WTC11 (cell line): ENCODE measurements around the gene IL20RA.

Experiments used
- CREM ChIP-seq: sonication (generic); formaldehyde crosslinking; IDR thresholded peaks from 2 replicates; pipeline ENCODE4 v1.8.1; 2022; ENCODE audit warnings: mild to moderate bottlenecking, missing genetic modification reagents, moderate library complexity
- ELF4 ChIP-seq: sonication (generic); formaldehyde crosslinking; IDR thresholded peaks from 2 replicates; pipeline ENCODE4 v1.8.1; 2022; ENCODE audit warnings: low read depth, mild to moderate bottlenecking, moderate library complexity, missing genetic modification reagents
- SP1 ChIP-seq: sonication (generic); formaldehyde crosslinking; conservative IDR thresholded peaks from 2 replicates; pipeline ENCODE4 v1.8.1; 2022; ENCODE audit warnings: missing genetic modification reagents
- TP53 ChIP-seq: sonication (generic); formaldehyde crosslinking; IDR thresholded peaks from 2 replicates; pipeline ENCODE4 v1.8.1; 2023; ENCODE audit warnings: mild to moderate bottlenecking, missing genetic modification reagents
- TF ChIP-seq, protein P1 (sequence below): fragments of 200-600 bp; IDR thresholded peaks from 2 replicates; pipeline ENCODE4 v1.8.0; 2022; ENCODE audit warnings: antibody characterized with exemption
- TF ChIP-seq, protein P2 (sequence below): sonication (generic); formaldehyde crosslinking; IDR thresholded peaks from 2 replicates; pipeline ENCODE4 v1.8.1; 2022; ENCODE audit warnings: mild to moderate bottlenecking, moderate library complexity, missing genetic modification reagents

DNA sequence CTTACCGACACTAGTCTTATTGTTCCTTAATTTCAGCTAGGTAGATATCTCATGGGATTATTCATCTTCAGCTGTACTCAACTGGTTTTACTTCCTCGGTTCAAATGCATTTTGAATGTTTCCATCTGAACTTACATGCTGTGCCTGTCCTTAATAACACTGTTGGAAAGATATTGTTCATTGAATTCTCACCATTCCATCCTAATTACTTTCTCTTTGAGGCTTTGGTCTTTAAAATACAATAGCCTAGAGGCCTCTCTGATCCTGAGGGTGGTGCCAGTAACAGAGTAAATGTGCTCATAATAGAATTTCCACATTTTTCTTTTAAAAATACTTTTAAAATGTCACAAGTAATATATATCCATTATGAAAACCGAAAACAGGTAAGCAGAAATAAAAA lies 54.0 kb downstream of the IL20RA start:
- TF ChIP-seq, protein P1, sequence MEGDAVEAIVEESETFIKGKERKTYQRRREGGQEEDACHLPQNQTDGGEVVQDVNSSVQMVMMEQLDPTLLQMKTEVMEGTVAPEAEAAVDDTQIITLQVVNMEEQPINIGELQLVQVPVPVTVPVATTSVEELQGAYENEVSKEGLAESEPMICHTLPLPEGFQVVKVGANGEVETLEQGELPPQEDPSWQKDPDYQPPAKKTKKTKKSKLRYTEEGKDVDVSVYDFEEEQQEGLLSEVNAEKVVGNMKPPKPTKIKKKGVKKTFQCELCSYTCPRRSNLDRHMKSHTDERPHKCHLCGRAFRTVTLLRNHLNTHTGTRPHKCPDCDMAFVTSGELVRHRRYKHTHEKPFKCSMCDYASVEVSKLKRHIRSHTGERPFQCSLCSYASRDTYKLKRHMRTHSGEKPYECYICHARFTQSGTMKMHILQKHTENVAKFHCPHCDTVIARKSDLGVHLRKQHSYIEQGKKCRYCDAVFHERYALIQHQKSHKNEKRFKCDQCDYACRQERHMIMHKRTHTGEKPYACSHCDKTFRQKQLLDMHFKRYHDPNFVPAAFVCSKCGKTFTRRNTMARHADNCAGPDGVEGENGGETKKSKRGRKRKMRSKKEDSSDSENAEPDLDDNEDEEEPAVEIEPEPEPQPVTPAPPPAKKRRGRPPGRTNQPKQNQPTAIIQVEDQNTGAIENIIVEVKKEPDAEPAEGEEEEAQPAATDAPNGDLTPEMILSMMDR = no peak
- no peak for TF ChIP-seq ELF4 (CRISPR knock-in tag)
- no peak for TF ChIP-seq TP53 (CRISPR knock-in tag)
- TF ChIP-seq, protein P2, sequence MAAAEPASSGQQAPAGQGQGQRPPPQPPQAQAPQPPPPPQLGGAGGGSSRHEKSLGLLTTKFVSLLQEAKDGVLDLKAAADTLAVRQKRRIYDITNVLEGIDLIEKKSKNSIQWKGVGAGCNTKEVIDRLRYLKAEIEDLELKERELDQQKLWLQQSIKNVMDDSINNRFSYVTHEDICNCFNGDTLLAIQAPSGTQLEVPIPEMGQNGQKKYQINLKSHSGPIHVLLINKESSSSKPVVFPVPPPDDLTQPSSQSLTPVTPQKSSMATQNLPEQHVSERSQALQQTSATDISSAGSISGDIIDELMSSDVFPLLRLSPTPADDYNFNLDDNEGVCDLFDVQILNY (CRISPR knock-in tag) = no peak
- no peak for TF ChIP-seq CREM (CRISPR knock-in tag)
- TF ChIP-seq SP1 (CRISPR knock-in tag) = no peak
